ENCODE results near the gene ADCY6.

- TF ChIP-seq, protein P1, sequence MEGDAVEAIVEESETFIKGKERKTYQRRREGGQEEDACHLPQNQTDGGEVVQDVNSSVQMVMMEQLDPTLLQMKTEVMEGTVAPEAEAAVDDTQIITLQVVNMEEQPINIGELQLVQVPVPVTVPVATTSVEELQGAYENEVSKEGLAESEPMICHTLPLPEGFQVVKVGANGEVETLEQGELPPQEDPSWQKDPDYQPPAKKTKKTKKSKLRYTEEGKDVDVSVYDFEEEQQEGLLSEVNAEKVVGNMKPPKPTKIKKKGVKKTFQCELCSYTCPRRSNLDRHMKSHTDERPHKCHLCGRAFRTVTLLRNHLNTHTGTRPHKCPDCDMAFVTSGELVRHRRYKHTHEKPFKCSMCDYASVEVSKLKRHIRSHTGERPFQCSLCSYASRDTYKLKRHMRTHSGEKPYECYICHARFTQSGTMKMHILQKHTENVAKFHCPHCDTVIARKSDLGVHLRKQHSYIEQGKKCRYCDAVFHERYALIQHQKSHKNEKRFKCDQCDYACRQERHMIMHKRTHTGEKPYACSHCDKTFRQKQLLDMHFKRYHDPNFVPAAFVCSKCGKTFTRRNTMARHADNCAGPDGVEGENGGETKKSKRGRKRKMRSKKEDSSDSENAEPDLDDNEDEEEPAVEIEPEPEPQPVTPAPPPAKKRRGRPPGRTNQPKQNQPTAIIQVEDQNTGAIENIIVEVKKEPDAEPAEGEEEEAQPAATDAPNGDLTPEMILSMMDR (IDR thresholded peaks at IDR 0.05) = no peak
- TF ChIP-seq TCF7L2 (IDR thresholded peaks at IDR 0.05; ENCODE audit: low read depth, low read length) = no peak
Measured at GRCh38 chr12:48807981-48808380, 19.1 kb upstream of the ADCY6 start.
